GM12878 (cell line): ENCODE results near the gene PAK6. TPM values are rescaled to one million over a fixed set of nuclear protein-coding genes. Genes with fewer than 3 reads are reported as not detected.

ENCODE experiments used
- ATAC-seq: fragments of 200-7000 bp; cut with Tn5 transposase; 3 replicates; pipeline ENCODE4 v1.9.1; 2020; ENCODE audit warnings: mild to moderate bottlenecking, moderate library complexity
- BruUV-seq: library from RNA; stranded (reverse); fragments of 400-500 nt; replicated peaks from 2 replicates; lab custom pipeline; 2021; lab: Mats Ljungman, UMichigan
- CTCF ChIA-PET: fragments of 300-600 bp; sonication (Branson Sonifier 250); formaldehyde crosslinking; extraction: SDS; loops from one replicate; lab custom pipeline; 2021; ENCODE audit warnings: inconsistent platforms; lab: Yijun Ruan, JAX
- POLR2A ChIA-PET: fragments of 350-600 bp; formaldehyde crosslinking; extraction: SDS; loops from one replicate; lab custom pipeline; 2021; ENCODE audit warnings: inconsistent platforms; lab: Charles Lee
- RAD21 ChIA-PET: fragments of 300-600 bp; sonication (Branson Sonifier 250); formaldehyde crosslinking; loops from one replicate; lab custom pipeline; 2023; ENCODE audit warnings: antibody characterized with exemption; ENCODE audit not compliant: unreplicated experiment; lab: Charles Lee
- SMC1A ChIA-PET: fragments of 300-600 bp; sonication (Branson Sonifier 250); formaldehyde crosslinking; loops from one replicate; lab custom pipeline; 2023; ENCODE audit not compliant: unreplicated experiment, uncharacterized antibody; lab: Charles Lee
- DNase-seq: peaks from one replicate; pipeline ENCODE4 v3.0.0-alpha.2; 2011; ENCODE audit warnings: low read depth, low spot score
- FAIRE-seq: peaks from 3 replicates; lab custom pipeline; 2011; peaks lifted over from hg19 to GRCh38; lab: Jason Lieb, UNC
- H2AFZ ChIP-seq: 2 replicates; pipeline ENCODE4 v1.6.0; 2011; ENCODE audit warnings: low read depth, low read length, control low read depth; ENCODE audit not compliant: control insufficient read depth
- H3K27ac ChIP-seq: 2 replicates; pipeline ENCODE4 v1.5.1; 2011; ENCODE audit warnings: control low read depth; ENCODE audit not compliant: control insufficient read depth, insufficient read depth
- H3K27me3 ChIP-seq, 2 experiments: replicated peaks in 1 of 2; 2 replicates each; pipeline versions ENCODE4 v1.6.0 to v1.6.1; 2011; ENCODE audit warnings: low read length in 1 of 2; ENCODE audit not compliant: control insufficient read depth in 2 of 2, insufficient read depth in 2 of 2
- H3K36me3 ChIP-seq, 2 experiments: 2 replicates each; pipeline ENCODE4 v1.5.1; 2011; ENCODE audit warnings: low read length in 1 of 2; ENCODE audit not compliant: control insufficient read depth in 2 of 2, insufficient read depth in 2 of 2
- H3K4me1 ChIP-seq: 2 replicates; pipeline ENCODE4 v1.6.1; 2011; ENCODE audit warnings: mild to moderate bottlenecking, low read length, moderate library complexity, mixed read lengths; ENCODE audit not compliant: control insufficient read depth, insufficient read depth
- H3K4me2 ChIP-seq: 2 replicates; pipeline ENCODE4 v1.6.0; 2011; ENCODE audit warnings: control low read depth; ENCODE audit not compliant: control insufficient read depth, insufficient read depth
- H3K4me3 ChIP-seq: fragments of 200-600 bp; sonication (generic); 2 replicates; pipeline ENCODE4 v1.5.1; 2016
- H3K79me2 ChIP-seq: 2 replicates; pipeline ENCODE4 v1.6.0; 2011; ENCODE audit warnings: low read length; ENCODE audit not compliant: control insufficient read depth, insufficient read depth
- H3K9ac ChIP-seq: 2 replicates; pipeline ENCODE4 v1.8.0; 2011; ENCODE audit warnings: low read length, control low read depth, mixed read lengths; ENCODE audit not compliant: control insufficient read depth, insufficient read depth
- H3K9me3 ChIP-seq: replicated peaks from 3 replicates; pipeline ENCODE4 v1.5.1; 2011; ENCODE audit warnings: mild to moderate bottlenecking, low read length; ENCODE audit not compliant: control insufficient read depth, insufficient read depth
- H4K20me1 ChIP-seq: 2 replicates; pipeline ENCODE4 v1.6.0; 2011; ENCODE audit not compliant: control insufficient read depth, insufficient read depth
- NR2F1 ChIP-seq: fragments of 450-650 bp; conservative IDR thresholded peaks from 2 replicates; pipeline ENCODE4 v1.6.1; 2017; ENCODE audit warnings: mild to moderate bottlenecking
- RAD51 ChIP-seq: fragments of 450-650 bp; IDR thresholded peaks from 2 replicates; pipeline ENCODE4 v1.6.1; 2016; ENCODE audit warnings: moderate library complexity, mild to moderate bottlenecking, inconsistent platforms
- YY1 ChIP-seq: IDR thresholded peaks from 2 replicates; pipeline ENCODE4 v1.6.1; 2011; ENCODE audit warnings: low read depth, mild to moderate bottlenecking, low read length
- WGBS: methylation state at CpG from one replicate; pipeline ENCODE4 v1.1.6; 2016; ENCODE audit warnings: low lambda C conversion rate; ENCODE audit not compliant: insufficient replicate concordance, insufficient coverage; ENCODE audit errors: missing lambda C conversion rate; 5-methylcytosine and 5-hydroxymethylcytosine counted together
- in situ Hi-C: fragments of 300-500 bp; cut with MboI; formaldehyde crosslinking; loops from 9 replicates; pipeline ENCODE4 v1.14.3; 2018; ENCODE audit warnings: mixed read lengths
- intact Hi-C: fragments of 100-400 bp; cut with micrococcal nuclease; formaldehyde crosslinking; loops from one replicate; pipeline ENCODE4 v1.14.2; 2022; ENCODE audit not compliant: unreplicated experiment
- polyA plus RNA-seq, 11 experiments: library from polyadenylated mRNA; depleted of rRNA in 4 of 11; unstranded in 6 of 11; stranded (reverse) in 5 of 11; fragments of >200 nt; fragmentation: Nextera tagmentation in 4 of 11; fragmentation: Illumina TruSeq in 1 of 11; extraction: Ambion mirVana in 4 of 11; extraction: Trizol in 1 of 11; gene quantifications; 1 replicate in 1 of 11; 2 replicates in 10 of 11; pipeline versions ENCODE4 v1.2.1 to v1.2.3, GENCODE V29; 2011 to 2016; ENCODE audit warnings: inconsistent platforms in 2 of 11, missing spikeins in 2 of 11, low read depth in 1 of 11
- total RNA-seq, 4 experiments: library from RNA; depleted of rRNA in 3 of 4; stranded (reverse); fragments of >200 nt in 3 of 4; fragmentation: Illumina TruSeq in 1 of 4; extraction: Trizol in 1 of 4; gene quantifications; 2 replicates each; pipeline versions ENCODE4 v1.2.1 to v1.2.3, GENCODE V29; 2013 to 2021
- TF ChIP-seq, protein P1 (sequence below): IDR thresholded peaks from 2 replicates; pipeline ENCODE4 v1.6.1; 2012; ENCODE audit warnings: improper control_type of control experiment, low read depth, low read length; ENCODE audit not compliant: insufficient replicate concordance

Gene PAK6
- total and polyA plus RNA-seq, 10 of the 15 experiments (the other 5 are each of a cell fraction or from before 2014, with no cell fraction given) = 0.07 to 0.92 (median 0.31) TPM; not detected in 2

DNA sequence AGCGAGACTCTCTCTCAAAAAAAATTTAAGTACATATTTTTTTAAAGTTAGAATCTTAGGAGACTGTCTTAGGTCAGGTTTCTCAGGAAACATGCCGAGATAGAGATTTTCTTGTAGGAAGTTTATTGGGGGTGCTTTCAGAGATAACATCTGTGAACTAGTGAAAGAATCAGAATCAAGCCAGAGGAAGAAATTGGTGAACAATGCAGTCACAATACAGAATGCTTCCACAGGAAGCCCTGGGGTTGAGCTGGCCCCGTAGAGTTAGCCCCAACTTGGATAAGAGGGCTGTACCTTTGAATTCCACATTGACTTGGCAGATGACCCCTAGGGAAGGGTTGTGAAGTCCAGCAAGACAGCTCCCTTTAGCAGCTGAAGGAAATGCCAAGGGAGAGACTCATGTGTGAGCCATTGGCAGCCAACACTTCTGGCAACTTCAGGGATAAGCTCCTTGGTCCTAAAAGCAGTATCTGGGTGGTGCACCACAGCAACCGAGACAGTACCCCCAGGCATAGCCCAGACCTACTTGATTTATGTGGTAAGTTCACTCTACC is 75.9 kb downstream of the PAK6 start:
- DNase-seq (no peak), FAIRE-seq (no peak), ATAC-seq (no peak)
- ChIA-PET CTCF (interaction anchor here (0.6 to 17.6 kb wide), 8 partner anchors 8 to 719 kb away, joined by 3 to 336 read pairs (median 4); partner anchors contain the start of genes CCDC9B and INAFM2), RAD21 (interaction anchor here (1.9 kb wide), 1 partner anchor 36 kb away, joined by 4 read pairs; no protein-coding TSS in a partner anchor), SMC1A (interaction anchor here (7.6 to 10.0 kb wide), 2 partner anchors 22 to 36 kb away, joined by 42 to 83 read pairs; no protein-coding TSS in a partner anchor), POLR2A (interaction anchor here (1.6 kb wide), 1 partner anchor 36 kb away, joined by 5 read pairs; no protein-coding TSS in a partner anchor)
- Histone ChIP-seq H3K79me2 (no peaks in the 10 kb centered on the region), H3K4me3 (no peak overlapping the region), H4K20me1 (no peaks in the 10 kb centered on the region), H3K4me2 (no peak overlapping the region), H3K27ac (no peak overlapping the region), H3K9me3 (no peaks in the 10 kb centered on the region), H2AFZ (no peak overlapping the region), H3K36me3 (no peaks in the 10 kb centered on the region), H3K9ac (no peak overlapping the region), H3K4me1 (0 out of 2 replicates have a peak, but pooled peaks cover 5% of the 10 kb centered on the region), H3K27me3 (peaks cover 0 to 3% of the 10 kb centered on the region in 2 experiments; a peak in 2 of 4 replicates)
- TF ChIP-seq, protein P1, sequence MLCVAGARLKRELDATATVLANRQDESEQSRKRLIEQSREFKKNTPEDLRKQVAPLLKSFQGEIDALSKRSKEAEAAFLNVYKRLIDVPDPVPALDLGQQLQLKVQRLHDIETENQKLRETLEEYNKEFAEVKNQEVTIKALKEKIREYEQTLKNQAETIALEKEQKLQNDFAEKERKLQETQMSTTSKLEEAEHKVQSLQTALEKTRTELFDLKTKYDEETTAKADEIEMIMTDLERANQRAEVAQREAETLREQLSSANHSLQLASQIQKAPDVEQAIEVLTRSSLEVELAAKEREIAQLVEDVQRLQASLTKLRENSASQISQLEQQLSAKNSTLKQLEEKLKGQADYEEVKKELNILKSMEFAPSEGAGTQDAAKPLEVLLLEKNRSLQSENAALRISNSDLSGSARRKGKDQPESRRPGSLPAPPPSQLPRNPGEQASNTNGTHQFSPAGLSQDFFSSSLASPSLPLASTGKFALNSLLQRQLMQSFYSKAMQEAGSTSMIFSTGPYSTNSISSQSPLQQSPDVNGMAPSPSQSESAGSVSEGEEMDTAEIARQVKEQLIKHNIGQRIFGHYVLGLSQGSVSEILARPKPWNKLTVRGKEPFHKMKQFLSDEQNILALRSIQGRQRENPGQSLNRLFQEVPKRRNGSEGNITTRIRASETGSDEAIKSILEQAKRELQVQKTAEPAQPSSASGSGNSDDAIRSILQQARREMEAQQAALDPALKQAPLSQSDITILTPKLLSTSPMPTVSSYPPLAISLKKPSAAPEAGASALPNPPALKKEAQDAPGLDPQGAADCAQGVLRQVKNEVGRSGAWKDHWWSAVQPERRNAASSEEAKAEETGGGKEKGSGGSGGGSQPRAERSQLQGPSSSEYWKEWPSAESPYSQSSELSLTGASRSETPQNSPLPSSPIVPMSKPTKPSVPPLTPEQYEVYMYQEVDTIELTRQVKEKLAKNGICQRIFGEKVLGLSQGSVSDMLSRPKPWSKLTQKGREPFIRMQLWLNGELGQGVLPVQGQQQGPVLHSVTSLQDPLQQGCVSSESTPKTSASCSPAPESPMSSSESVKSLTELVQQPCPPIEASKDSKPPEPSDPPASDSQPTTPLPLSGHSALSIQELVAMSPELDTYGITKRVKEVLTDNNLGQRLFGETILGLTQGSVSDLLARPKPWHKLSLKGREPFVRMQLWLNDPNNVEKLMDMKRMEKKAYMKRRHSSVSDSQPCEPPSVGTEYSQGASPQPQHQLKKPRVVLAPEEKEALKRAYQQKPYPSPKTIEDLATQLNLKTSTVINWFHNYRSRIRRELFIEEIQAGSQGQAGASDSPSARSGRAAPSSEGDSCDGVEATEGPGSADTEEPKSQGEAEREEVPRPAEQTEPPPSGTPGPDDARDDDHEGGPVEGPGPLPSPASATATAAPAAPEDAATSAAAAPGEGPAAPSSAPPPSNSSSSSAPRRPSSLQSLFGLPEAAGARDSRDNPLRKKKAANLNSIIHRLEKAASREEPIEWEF = no peak
- TF ChIP-seq YY1 (no peak), RAD51 (no peak), NR2F1 (no peak)
- in situ Hi-C loops (loop anchor here (5.0 kb wide), 1 partner anchor 37 kb away; no protein-coding TSS in a partner anchor), intact Hi-C loops (no loop called here)
- 30% methylated on average over 4 of the region's 4 CpGs for WGBS
- BruUV-seq = no TSS peak
